HepG2 (cell line): ENCODE results near the gene VAV2. TPM values are rescaled to one million over a fixed set of nuclear protein-coding genes. Genes with fewer than 3 reads are reported as not detected.
A peak's percentile ranks its signal among the peaks of the same experiment; 100 is the strongest.

Experiments
- ATAC-seq: fragments of 200-7000 bp; cut with Tn5 transposase; 3 replicates; pipeline ENCODE4 v1.9.1; 2020; ENCODE audit warnings: mild to moderate bottlenecking, moderate library complexity
- BruUV-seq: library from RNA; stranded (reverse); fragments of 400-500 nt; replicated peaks from 2 replicates; lab custom pipeline; 2021; lab: Mats Ljungman, UMichigan
- CTCF ChIA-PET: fragments of 300-600 bp; formaldehyde crosslinking; extraction: SDS; loops from one replicate; lab custom pipeline; 2021; ENCODE audit warnings: low total read pairs, inconsistent platforms, low intra/inter-chr PET ratio; lab: Yijun Ruan, JAX
- POLR2A ChIA-PET: fragments of 350-600 bp; sonication (Branson Sonifier 250); formaldehyde crosslinking; loops from one replicate; lab custom pipeline; 2020; ENCODE audit warnings: antibody characterized with exemption, inconsistent platforms; lab: Yijun Ruan, JAX
- DNase-seq: peaks from one replicate; pipeline ENCODE4 v3.0.0-alpha.2; 2015; ENCODE audit warnings: low spot score
- FAIRE-seq: peaks from 3 replicates; lab custom pipeline; 2011; peaks lifted over from hg19 to GRCh38; lab: Jason Lieb, UNC
- H2AFZ ChIP-seq: one replicate; pipeline ENCODE4 v1.6.1; 2011; ENCODE audit warnings: low read length, inconsistent platforms
- H3K27ac ChIP-seq: fragments of 300-600 bp; 3 replicates; pipeline ENCODE4 v1.8.0; 2011; ENCODE audit warnings: mixed run types, mild to moderate bottlenecking, mixed read lengths, low read length, inconsistent platforms; ENCODE audit not compliant: insufficient read depth; ENCODE audit errors: extremely low read length
- H3K27me3 ChIP-seq, 2 experiments: fragments of 200-600 bp in 1 of 2; 2 replicates in 1 of 2; 3 replicates in 1 of 2; pipeline versions ENCODE4 v1.6.0 to v1.8.0; 2011; ENCODE audit warnings: low read length in 2 of 2, mild to moderate bottlenecking in 2 of 2, moderate library complexity in 2 of 2, inconsistent platforms in 1 of 2; ENCODE audit not compliant: insufficient read depth in 2 of 2, control insufficient read depth in 1 of 2
- H3K36me3 ChIP-seq, 2 experiments: fragments of 200-600 bp in 1 of 2; replicated peaks in 1 of 2; 2 replicates in 1 of 2; 3 replicates in 1 of 2; pipeline versions ENCODE4 v1.5.1 to v1.8.0; 2011; ENCODE audit warnings: low read length in 2 of 2, inconsistent platforms in 1 of 2; ENCODE audit not compliant: insufficient read depth in 2 of 2, control insufficient read depth in 1 of 2
- H3K4me1 ChIP-seq: 2 replicates; pipeline ENCODE4 v1.5.1; 2012; ENCODE audit warnings: low read length, inconsistent platforms; ENCODE audit not compliant: insufficient read depth
- H3K4me2 ChIP-seq: 2 replicates; pipeline ENCODE4 v1.6.0; 2011; ENCODE audit warnings: low read depth, low read length, inconsistent platforms
- H3K4me3 ChIP-seq, 3 experiments: fragments of 200-600 bp in 1 of 3; sonication (generic), shearing (Covaris generic) in 1 of 3; replicated peaks in 1 of 3; 2 replicates each; pipeline ENCODE4 v1.5.1; 2011 to 2016; ENCODE audit warnings: low read length in 3 of 3, inconsistent platforms in 2 of 3, low read depth in 2 of 3, mild to moderate bottlenecking in 2 of 3, control low read depth in 1 of 3, mixed read lengths in 1 of 3; ENCODE audit not compliant: insufficient read depth in 1 of 3
- H3K79me2 ChIP-seq: one replicate; pipeline ENCODE4 v1.6.1; 2011; ENCODE audit warnings: low read length, inconsistent platforms; ENCODE audit not compliant: insufficient read depth
- H3K9ac ChIP-seq: 2 replicates; pipeline ENCODE4 v1.6.0; 2011; ENCODE audit warnings: mild to moderate bottlenecking, low read depth, low read length, inconsistent platforms; ENCODE audit not compliant: insufficient read depth
- H3K9me3 ChIP-seq: 2 replicates; pipeline ENCODE4 v1.5.1; 2012; ENCODE audit warnings: mild to moderate bottlenecking, low read length
- H4K20me1 ChIP-seq: 2 replicates; pipeline ENCODE4 v1.6.0; 2011; ENCODE audit warnings: inconsistent platforms, mild to moderate bottlenecking, low read length, moderate library complexity; ENCODE audit not compliant: insufficient read depth
- ATF1 ChIP-seq: IDR thresholded peaks from 2 replicates; pipeline ENCODE4 v1.6.1; 2016; ENCODE audit warnings: mild to moderate bottlenecking, control low read depth
- GPN1 ChIP-seq: sonication (generic); formaldehyde crosslinking; IDR thresholded peaks from 2 replicates; pipeline ENCODE4 v1.5.1; 2020; ENCODE audit warnings: missing genetic modification reagents, borderline replicate concordance
- LRRFIP1 ChIP-seq: sonication (generic); formaldehyde crosslinking; conservative IDR thresholded peaks from 2 replicates; pipeline ENCODE4 v1.4.0; 2020; ENCODE audit warnings: missing genetic modification reagents
- RBM22 ChIP-seq: fragments of 200-400 bp; formaldehyde crosslinking; optimal IDR thresholded peaks from 2 replicates; pipeline ENCODE3; 2017; ENCODE audit warnings: mild to moderate bottlenecking, low read length, moderate library complexity
- ZNF232 ChIP-seq: sonication (generic); formaldehyde crosslinking; IDR thresholded peaks from 2 replicates; pipeline ENCODE4 v1.4.0; 2020; ENCODE audit warnings: missing genetic modification reagents, borderline replicate concordance
- ZNF672 ChIP-seq: sonication (generic); formaldehyde crosslinking; IDR thresholded peaks from 2 replicates; pipeline ENCODE4 v1.8.1; 2022; ENCODE audit warnings: missing genetic modification reagents
- ZSCAN12 ChIP-seq: sonication (generic); formaldehyde crosslinking; IDR thresholded peaks from 2 replicates; pipeline ENCODE4 v1.9.0; 2021; ENCODE audit warnings: mild to moderate bottlenecking, missing genetic modification reagents
- WGBS: methylation state at CpG from one replicate; pipeline ENCODE4 v1.1.6; 2017; ENCODE audit warnings: low lambda C conversion rate; 5-methylcytosine and 5-hydroxymethylcytosine counted together
- in situ Hi-C: cut with HindIII; loops from 2 replicates; pipeline ENCODE4 v1.10.0; 2017; ENCODE audit warnings: low pct_unique_long_range_greater_than_20kb; ENCODE audit not compliant: extremely low pct_ligation_motif_present
- intact Hi-C: fragments of 100-400 bp; cut with micrococcal nuclease; formaldehyde crosslinking; loops from one replicate; pipeline ENCODE4 v1.10.0; 2022; ENCODE audit not compliant: unreplicated experiment
- polyA plus RNA-seq, 8 experiments: library from polyadenylated mRNA; depleted of rRNA in 3 of 8; stranded (reverse) in 7 of 8; unstranded in 1 of 8; fragments of >200 nt; fragmentation: Illumina TruSeq in 4 of 8; extraction: Trizol in 4 of 8; gene quantifications; 2 replicates each; pipeline versions ENCODE4 v1.2.1 to v1.2.3, GENCODE V29; 2011 to 2016; ENCODE audit warnings: low read depth in 4 of 8, missing spikeins in 1 of 8, mixed read lengths in 1 of 8; ENCODE audit not compliant: insufficient read depth in 1 of 8
- total RNA-seq, 5 experiments: library from RNA; depleted of rRNA; stranded (reverse); fragments of >200 nt; fragmentation: Illumina TruSeq; extraction: Trizol; gene quantifications; 2 replicates each; pipeline ENCODE4 v1.2.3, GENCODE V29; 2016; ENCODE audit warnings: low read depth in 1 of 5

Gene VAV2
- total and polyA plus RNA-seq, 2 of the 13 experiments (the other 11 are each of a cell fraction or from before 2014, with no cell fraction given): 22.5 to 22.9 TPM

DNA sequence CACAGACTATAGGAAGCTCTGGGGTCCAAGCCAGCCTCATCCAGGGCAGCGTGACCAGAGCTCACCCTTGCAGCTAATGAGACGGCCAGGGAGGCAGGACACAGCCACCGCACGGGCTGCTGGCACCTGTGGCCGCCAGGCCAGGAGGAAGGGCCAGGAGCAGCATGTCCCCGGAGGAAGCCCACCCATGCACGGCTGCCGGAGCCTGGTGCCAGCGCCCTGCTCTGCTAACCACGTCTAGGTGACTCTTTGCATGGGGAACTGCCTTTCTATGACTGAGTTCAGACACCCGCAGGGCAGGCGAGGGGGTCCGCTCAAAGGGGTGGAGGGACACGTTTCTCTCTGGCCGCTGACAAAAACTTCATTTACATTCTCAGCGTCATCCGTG, 185.5 kb downstream of the VAV2 start (continued):
- TF ChIP-seq ATF1 (CRISPR knock-in tag) (no peak), ZNF672 (CRISPR knock-in tag) (no peak), GPN1 (no peak)

DNA sequence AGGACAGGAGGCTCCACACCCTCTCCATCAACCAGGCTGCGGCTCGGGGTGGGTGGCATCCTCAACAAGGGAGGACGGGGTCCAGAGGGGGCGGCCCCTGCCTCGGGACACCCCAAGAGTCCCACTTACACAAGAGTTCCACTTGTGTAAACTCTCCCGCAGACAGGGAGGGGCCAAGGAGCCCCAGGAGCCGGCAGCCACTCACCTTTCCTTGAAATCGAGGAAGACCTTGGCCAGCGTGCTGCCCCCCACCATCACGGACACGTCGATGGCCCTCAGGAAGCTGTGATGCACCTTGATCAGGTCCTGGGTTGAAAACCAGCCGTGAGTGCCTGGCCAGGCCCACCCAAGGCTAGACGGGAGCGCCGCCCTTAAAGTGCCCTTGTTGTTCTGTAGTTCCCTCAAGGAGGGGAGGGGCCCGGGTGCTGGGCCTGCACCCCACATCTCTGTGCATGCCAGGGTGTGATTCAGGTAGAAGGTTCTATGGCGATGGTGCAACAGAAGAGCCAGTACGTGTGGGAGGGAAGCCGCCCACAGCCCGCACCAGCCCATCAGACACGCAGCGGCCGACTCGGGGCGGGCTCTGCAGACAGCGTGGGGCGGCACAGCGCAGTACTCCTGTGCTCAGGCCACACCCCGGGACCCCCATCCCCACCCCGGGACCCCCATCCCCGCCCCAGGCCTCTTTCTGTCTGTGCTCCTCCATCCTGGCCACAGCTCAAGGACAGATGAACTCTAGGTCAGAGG, 186.1 kb downstream of the VAV2 start:
- peaks cover 3% of the 10 kb centered on the region; the same call in 1 of the 2 replicates for H4K20me1 ChIP-seq
- H3K4me1 ChIP-seq: peaks cover 22% of the 10 kb centered on the region
- H3K79me2 ChIP-seq: no peaks in the 10 kb centered on the region
- H3K27me3 ChIP-seq: no peaks in the 10 kb centered on the region
- H3K36me3 ChIP-seq: peaks cover 26 to 50% of the 10 kb centered on the region in 2 experiments
- no peak overlapping the region for H3K9ac ChIP-seq
- no peak overlapping the region for H3K4me3 ChIP-seq
- DNase-seq (no peak), ATAC-seq (no peak), FAIRE-seq (no peak)
- ChIA-PET CTCF (no interaction called here), POLR2A (no interaction called here)
- in situ Hi-C loops: no loop called here
- H3K27ac ChIP-seq: no peak overlapping the region
- BruUV-seq: no TSS peak
- no peaks in the 10 kb centered on the region for H3K9me3 ChIP-seq
- intact Hi-C loops: no loop called here
- H2AFZ ChIP-seq: no peak overlapping the region
- WGBS: 98% methylated on average over 18 of the region's 32 CpGs
- no peak overlapping the region for H3K4me2 ChIP-seq
- TF ChIP-seq RBM22 (peak; percentile 18), LRRFIP1 (CRISPR knock-in tag) (no peak), ZNF232 (CRISPR knock-in tag) (no peak), ZSCAN12 (CRISPR knock-in tag) (no peak)
- TF ChIP-seq, all 625 proteins: peak for 1
